ENCODE results near the gene HAPLN3. TPM values are rescaled to one million over a fixed set of nuclear protein-coding genes. Genes with fewer than 3 reads are reported as not detected.

HAPLN3 gene
- total and polyA plus RNA-seq, 4 donors, result 3.9 to 15.5 (median 10.5) TPM

- H3K9ac ChIP-seq (ENCODE audit: insufficient read depth in 1 of 2, low read length in 2 of 2), result no peak overlapping the region
- DNase-seq, result no peak
- no peak for ATAC-seq (ENCODE audit: insufficient read depth, low FRiP score)
- H3K27ac ChIP-seq (ENCODE audit: low read depth in 1 of 2, low read length in 1 of 2), result no peak overlapping the region
- H3K9me3 ChIP-seq (ENCODE audit: control insufficient read depth in 4 of 4, insufficient read depth in 3 of 4, low read length in 3 of 4), result peaks cover 0 to 8% (median 0%) of the 10 kb centered on the region in 4 donors
- TF ChIP-seq, protein P1, sequence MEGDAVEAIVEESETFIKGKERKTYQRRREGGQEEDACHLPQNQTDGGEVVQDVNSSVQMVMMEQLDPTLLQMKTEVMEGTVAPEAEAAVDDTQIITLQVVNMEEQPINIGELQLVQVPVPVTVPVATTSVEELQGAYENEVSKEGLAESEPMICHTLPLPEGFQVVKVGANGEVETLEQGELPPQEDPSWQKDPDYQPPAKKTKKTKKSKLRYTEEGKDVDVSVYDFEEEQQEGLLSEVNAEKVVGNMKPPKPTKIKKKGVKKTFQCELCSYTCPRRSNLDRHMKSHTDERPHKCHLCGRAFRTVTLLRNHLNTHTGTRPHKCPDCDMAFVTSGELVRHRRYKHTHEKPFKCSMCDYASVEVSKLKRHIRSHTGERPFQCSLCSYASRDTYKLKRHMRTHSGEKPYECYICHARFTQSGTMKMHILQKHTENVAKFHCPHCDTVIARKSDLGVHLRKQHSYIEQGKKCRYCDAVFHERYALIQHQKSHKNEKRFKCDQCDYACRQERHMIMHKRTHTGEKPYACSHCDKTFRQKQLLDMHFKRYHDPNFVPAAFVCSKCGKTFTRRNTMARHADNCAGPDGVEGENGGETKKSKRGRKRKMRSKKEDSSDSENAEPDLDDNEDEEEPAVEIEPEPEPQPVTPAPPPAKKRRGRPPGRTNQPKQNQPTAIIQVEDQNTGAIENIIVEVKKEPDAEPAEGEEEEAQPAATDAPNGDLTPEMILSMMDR (IDR thresholded peaks at IDR 0.05; ENCODE audit: control extremely low read depth, extremely low read depth), result no peak
- H3K27me3 ChIP-seq (ENCODE audit: control insufficient read depth in 3 of 3, insufficient read depth in 3 of 3, low read length in 2 of 3), result peaks cover 2 to 8% (median 5%) of the 10 kb centered on the region in 3 donors
- no peaks in the 10 kb centered on the region for H3K4me1 ChIP-seq (ENCODE audit: control insufficient read depth in 5 of 5, insufficient read depth in 5 of 5, low read length in 5 of 5)
- no peak overlapping the region for H3K4me3 ChIP-seq
- H3K36me3 ChIP-seq (ENCODE audit: control insufficient read depth in 4 of 4, insufficient read depth in 4 of 4, low read length in 4 of 4), result no peaks in the 10 kb centered on the region
Observed at GRCh38 chr15:88852476-88852875, 42.9 kb downstream of the HAPLN3 start.

DNA sequence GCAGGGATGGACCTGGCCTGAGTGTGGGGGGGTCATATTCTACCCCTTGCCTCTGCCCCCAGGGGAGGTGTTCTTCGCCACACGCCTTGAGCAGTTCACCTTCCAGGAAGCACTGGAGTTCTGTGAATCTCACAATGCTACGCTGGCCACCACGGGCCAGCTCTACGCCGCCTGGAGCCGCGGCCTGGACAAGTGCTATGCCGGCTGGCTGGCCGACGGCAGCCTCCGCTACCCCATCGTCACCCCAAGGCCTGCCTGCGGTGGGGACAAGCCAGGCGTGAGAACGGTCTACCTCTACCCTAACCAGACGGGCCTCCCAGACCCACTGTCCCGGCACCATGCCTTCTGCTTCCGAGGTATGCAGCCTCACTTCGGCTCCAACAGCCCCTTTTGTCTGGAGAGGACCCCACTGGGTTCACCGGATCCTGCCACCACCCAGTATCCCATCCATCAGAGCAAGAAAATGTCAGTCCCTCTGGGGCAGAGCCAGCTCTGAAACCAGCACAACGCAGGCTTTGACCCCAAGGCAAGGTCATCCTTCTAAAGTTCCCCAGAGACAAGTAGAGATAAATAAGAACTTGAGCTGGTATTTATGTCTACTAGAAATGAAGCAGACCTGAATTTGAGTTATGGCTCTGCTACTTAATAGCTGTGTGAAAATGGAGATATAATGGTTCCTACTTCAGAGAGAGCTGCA, 45.8 kb downstream of the HAPLN3 start:
- 80 to 88% methylated on average over 22 of the region's 22 CpGs for WGBS, 2 donors
- TF ChIP-seq, protein P1 (IDR thresholded peaks at IDR 0.05; ENCODE audit: control extremely low read depth, extremely low read depth), result no peak
- DNase-seq (no peak), ATAC-seq (ENCODE audit: insufficient read depth, low FRiP score) (no peak)
- Histone ChIP-seq H3K9ac (ENCODE audit: insufficient read depth in 1 of 2, low read length in 2 of 2) (no peak overlapping the region), H3K27me3 (ENCODE audit: control insufficient read depth in 3 of 3, insufficient read depth in 3 of 3, low read length in 2 of 3) (peaks cover 2 to 8% (median 5%) of the 10 kb centered on the region in 3 donors), H3K36me3 (ENCODE audit: control insufficient read depth in 4 of 4, insufficient read depth in 4 of 4, low read length in 4 of 4) (no peaks in the 10 kb centered on the region), H3K9me3 (ENCODE audit: control insufficient read depth in 4 of 4, insufficient read depth in 3 of 4, low read length in 3 of 4) (peaks cover 0 to 5% (median 0%) of the 10 kb centered on the region in 4 donors), H3K4me1 (ENCODE audit: control insufficient read depth in 5 of 5, insufficient read depth in 5 of 5, low read length in 5 of 5) (no peaks in the 10 kb centered on the region), H3K4me3 (no peak overlapping the region), H3K27ac (ENCODE audit: low read depth in 1 of 2, low read length in 1 of 2) (no peak overlapping the region)

- Histone ChIP-seq H3K4me3 (no peak overlapping the region), H3K27me3 (ENCODE audit: control insufficient read depth in 3 of 3, insufficient read depth in 3 of 3, low read length in 2 of 3) (peaks cover 2 to 5% (median 5%) of the 10 kb centered on the region in 3 donors), H3K27ac (ENCODE audit: low read depth in 1 of 2, low read length in 1 of 2) (no peak overlapping the region), H3K9me3 (ENCODE audit: control insufficient read depth in 4 of 4, insufficient read depth in 3 of 4, low read length in 3 of 4) (peaks cover 0 to 2% (median 0%) of the 10 kb centered on the region in 4 donors), H3K9ac (ENCODE audit: insufficient read depth in 1 of 2, low read length in 2 of 2) (no peak overlapping the region), H3K4me1 (ENCODE audit: control insufficient read depth in 5 of 5, insufficient read depth in 5 of 5, low read length in 5 of 5) (no peaks in the 10 kb centered on the region), H3K36me3 (ENCODE audit: control insufficient read depth in 4 of 4, insufficient read depth in 4 of 4, low read length in 4 of 4) (no peaks in the 10 kb centered on the region)
- ATAC-seq (ENCODE audit: insufficient read depth, low FRiP score) (no peak), DNase-seq (no peak)
- TF ChIP-seq, protein P1 (IDR thresholded peaks at IDR 0.05; ENCODE audit: control extremely low read depth, extremely low read depth), result no peak
- 86 to 87% methylated on average over 3 of the region's 3 CpGs for WGBS, 2 donors
Observed at GRCh38 chr15:88848203-88848602, 47.1 kb downstream of the HAPLN3 start.
